A673 (cell line): ENCODE data around the gene PKIB. TPM values are rescaled to one million over a fixed set of nuclear protein-coding genes. Genes with fewer than 3 reads are reported as not detected.

Source experiments
- BruUV-seq: library from RNA; stranded (reverse); fragments of 400-500 nt; replicated peaks from 2 replicates; lab custom pipeline; 2021; lab: Mats Ljungman, UMichigan
- CTCF ChIA-PET: fragments of 300-600 bp; sonication (Branson Sonifier 250); formaldehyde crosslinking; loops from one replicate; lab custom pipeline; 2022; ENCODE audit warnings: antibody characterized with exemption; lab: Charles Lee
- POLR2A ChIA-PET: fragments of 300-600 bp; sonication (Branson Sonifier 250); formaldehyde crosslinking; loops from one replicate; lab custom pipeline; 2022; ENCODE audit warnings: antibody characterized with exemption; ENCODE audit not compliant: low non-redundant PET; lab: Charles Lee
- DNase-seq: peaks from one replicate; pipeline ENCODE4 v3.0.0-alpha.2; 2015; ENCODE audit warnings: low spot score
- H3K27ac ChIP-seq: fragments of 200-600 bp; sonication (generic); 2 replicates; pipeline ENCODE4 v1.5.1; 2016; ENCODE audit warnings: mixed run types, low read depth, mild to moderate bottlenecking, mixed read lengths, antibody characterized with exemption, low read length; ENCODE audit not compliant: poor library complexity, severe bottlenecking
- H3K27me3 ChIP-seq: fragments of 200-600 bp; sonication (generic); replicated peaks from 2 replicates; pipeline ENCODE4 v1.6.1; 2017; ENCODE audit warnings: mixed run types, low read depth, mild to moderate bottlenecking, mixed read lengths, antibody characterized with exemption, low read length; ENCODE audit not compliant: insufficient read depth, poor library complexity
- H3K36me3 ChIP-seq: fragments of 200-600 bp; sonication (generic); 2 replicates; pipeline ENCODE4 v1.6.1; 2016; ENCODE audit warnings: mixed run types, mild to moderate bottlenecking, mixed read lengths, antibody characterized with exemption, low read length; ENCODE audit not compliant: insufficient read depth, poor library complexity, severe bottlenecking
- H3K4me1 ChIP-seq: fragments of 200-600 bp; sonication (generic); 2 replicates; pipeline ENCODE4 v1.6.1; 2017; ENCODE audit warnings: mixed run types, mild to moderate bottlenecking, mixed read lengths, antibody characterized with exemption, low read length; ENCODE audit not compliant: insufficient read depth, poor library complexity, severe bottlenecking
- H3K4me3 ChIP-seq: fragments of 200-600 bp; sonication (generic); 2 replicates; pipeline ENCODE4 v1.5.1; 2016; ENCODE audit warnings: low read depth, mixed run types, mild to moderate bottlenecking, mixed read lengths, low read length; ENCODE audit not compliant: poor library complexity, severe bottlenecking
- H3K9me3 ChIP-seq: fragments of 200-600 bp; sonication (generic); 2 replicates; pipeline ENCODE4 v1.6.1; 2016; ENCODE audit warnings: mixed run types, low read depth, mild to moderate bottlenecking, mixed read lengths, antibody characterized with exemption, low read length; ENCODE audit not compliant: poor library complexity, severe bottlenecking
- CTCF ChIP-seq: fragments of 300-800, 200-600 bp; sonication (generic); conservative IDR thresholded peaks from 2 replicates; pipeline ENCODE4 v1.5.1; 2017; ENCODE audit warnings: low read depth, mild to moderate bottlenecking, antibody characterized with exemption, low read length, moderate library complexity, mixed read lengths
- EZH2 ChIP-seq: fragments of 200-600 bp; sonication (generic); IDR thresholded peaks from 2 replicates; pipeline ENCODE4 v1.6.1; 2017; ENCODE audit warnings: borderline replicate concordance, low read depth, mild to moderate bottlenecking, mixed read lengths, antibody characterized with exemption, low read length; ENCODE audit not compliant: poor library complexity, severe bottlenecking
- intact Hi-C: fragments of 100-400 bp; cut with micrococcal nuclease; formaldehyde crosslinking; loops from one replicate; pipeline ENCODE4 v1.10.0; 2022; ENCODE audit not compliant: unreplicated experiment
- total RNA-seq: library from RNA; stranded (reverse); gene quantifications from 2 replicates; pipeline ENCODE4 v1.2.3, GENCODE V29; 2021

The PKIB gene
- total RNA-seq, 1 experiment from 2014 or later = 11.5 TPM

DNA sequence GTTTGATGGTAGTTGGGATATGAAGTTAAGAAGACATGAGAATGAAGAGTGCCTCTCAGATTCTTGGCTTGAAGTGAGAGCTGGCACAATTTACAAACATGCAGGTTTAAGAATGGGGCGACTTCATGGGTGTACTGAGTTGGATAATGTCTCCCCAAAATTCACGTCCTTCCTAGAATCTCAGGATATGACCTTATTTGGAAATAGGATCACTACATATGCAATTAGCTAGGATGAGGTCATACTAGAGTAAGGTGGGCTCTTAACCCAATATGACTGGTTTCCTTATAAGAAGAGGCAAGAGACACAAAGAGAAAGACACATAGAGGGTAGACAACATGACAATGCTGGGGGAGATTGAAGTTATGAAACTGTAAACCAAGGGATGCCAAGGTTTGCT, 5.2 kb downstream of the PKIB start:
- no peak for DNase-seq
- no TSS peak for BruUV-seq
- ChIA-PET CTCF (no interaction called here), POLR2A (no interaction called here)
- Histone ChIP-seq H3K4me1 (no peaks in the 10 kb centered on the region), H3K27ac (no peak overlapping the region), H3K27me3 (no peaks in the 10 kb centered on the region), H3K9me3 (no peaks in the 10 kb centered on the region), H3K4me3 (no peak overlapping the region), H3K36me3 (no peaks in the 10 kb centered on the region)
- intact Hi-C loops = loop anchor here (10.0 kb wide), 1 partner anchor 219 kb away; no protein-coding TSS in a partner anchor
- TF ChIP-seq EZH2 (no peak), CTCF (no peak)

DNA sequence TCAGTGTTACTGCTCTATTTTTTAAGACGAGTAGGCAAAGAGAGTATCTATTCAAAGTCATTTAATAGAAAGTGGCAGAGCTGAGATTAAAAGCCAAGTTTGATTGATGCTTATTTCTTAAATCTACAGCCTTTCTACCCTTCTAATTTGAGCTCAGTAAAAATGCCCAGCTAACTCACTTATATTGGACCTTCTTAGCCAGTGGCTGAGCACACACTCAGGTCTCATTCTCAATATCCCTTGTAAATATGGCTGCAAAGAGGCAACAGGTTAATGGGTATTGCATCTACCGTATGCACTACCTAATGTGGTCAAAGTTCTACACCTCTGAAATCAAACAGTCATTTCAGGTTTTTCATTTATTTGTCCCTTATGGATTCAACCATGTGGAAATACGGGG, 6.7 kb downstream of the PKIB start:
- POLR2A ChIA-PET = no interaction called here
- intact Hi-C loops = loop anchor here (10.0 kb wide), 1 partner anchor 218 kb away; no protein-coding TSS in a partner anchor
- no peaks in the 10 kb centered on the region for H3K4me1 ChIP-seq
- H3K27me3 ChIP-seq = no peaks in the 10 kb centered on the region
- H3K4me3 ChIP-seq = no peak overlapping the region
- no peaks in the 10 kb centered on the region for H3K36me3 ChIP-seq
- no peak for DNase-seq
- H3K9me3 ChIP-seq = no peaks in the 10 kb centered on the region
- H3K27ac ChIP-seq = no peak overlapping the region
- TF ChIP-seq CTCF = no peak
- no peak for TF ChIP-seq EZH2
- no TSS peak for BruUV-seq
- CTCF ChIA-PET = no interaction called here

GRCh38 chr6:122619309-122619708, 9.1 kb downstream of the PKIB start:
- no peak for DNase-seq
- no peak overlapping the region for H3K4me3 ChIP-seq
- no peak overlapping the region for H3K27ac ChIP-seq
- H3K9me3 ChIP-seq = no peaks in the 10 kb centered on the region
- no peak for TF ChIP-seq EZH2
- TF ChIP-seq CTCF = no peak
- no TSS peak for BruUV-seq
- no peaks in the 10 kb centered on the region for H3K4me1 ChIP-seq
- CTCF ChIA-PET = no interaction called here
- no peaks in the 10 kb centered on the region for H3K27me3 ChIP-seq
- POLR2A ChIA-PET = no interaction called here
- no peaks in the 10 kb centered on the region for H3K36me3 ChIP-seq
- intact Hi-C loops = loop anchor here (10.0 kb wide), 1 partner anchor 215 kb away; no protein-coding TSS in a partner anchor
